Endothelial cell of umbilical vein (primary cell): ENCODE data around the gene LRP10. TPM values are rescaled to one million over a fixed set of nuclear protein-coding genes. Genes with fewer than 3 reads are reported as not detected.

Experiments
- BruUV-seq: library from RNA; stranded (reverse); fragments of 400-500 nt; replicated peaks from 2 replicates; lab custom pipeline; 2021; lab: Mats Ljungman, UMichigan
- CTCF ChIA-PET: fragments of 300-600, 350-600 bp; sonication (Branson Sonifier 250); formaldehyde crosslinking; loops from one replicate; lab custom pipeline; 2021; ENCODE audit warnings: antibody characterized with exemption, inconsistent platforms; lab: Charles Lee
- POLR2A ChIA-PET: fragments of 300-600, 350-600 bp; sonication (Branson Sonifier 250); formaldehyde crosslinking; loops from one replicate; lab custom pipeline; 2021; ENCODE audit warnings: antibody characterized with exemption, inconsistent platforms; lab: Charles Lee
- DNase-seq: peaks from one replicate; pipeline ENCODE4 v3.0.0-alpha.2; 2011; ENCODE audit warnings: low read depth, low spot score
- FAIRE-seq: peaks from 2 replicates; lab custom pipeline; 2011; peaks lifted over from hg19 to GRCh38; lab: Jason Lieb, UNC
- H2AFZ ChIP-seq: 2 replicates; pipeline ENCODE4 v1.6.0; 2012; ENCODE audit warnings: low read depth, low read length, control low read depth, inconsistent platforms
- H3K27ac ChIP-seq: 2 replicates; pipeline ENCODE4 v1.5.1; 2011; ENCODE audit warnings: low read depth, mild to moderate bottlenecking, control low read depth, low read length, moderate library complexity; ENCODE audit not compliant: insufficient read depth
- H3K27me3 ChIP-seq, 2 experiments: 2 replicates each; pipeline versions ENCODE4 v1.6.0 to v1.6.1; 2011; ENCODE audit warnings: low read length in 2 of 2, mixed read lengths in 1 of 2; ENCODE audit not compliant: control insufficient read depth in 2 of 2, insufficient read depth in 2 of 2
- H3K36me3 ChIP-seq, 2 experiments: 2 replicates in 1 of 2; 3 replicates in 1 of 2; pipeline ENCODE4 v1.5.1; 2011; ENCODE audit warnings: low read length in 2 of 2, mild to moderate bottlenecking in 1 of 2, moderate library complexity in 1 of 2; ENCODE audit not compliant: control insufficient read depth in 2 of 2, insufficient read depth in 2 of 2; ENCODE audit errors: extremely low read depth in 1 of 2
- H3K4me1 ChIP-seq: 3 replicates; pipeline ENCODE4 v1.5.1; 2011; ENCODE audit warnings: mild to moderate bottlenecking, low read length; ENCODE audit not compliant: control insufficient read depth, insufficient read depth; ENCODE audit errors: extremely low read depth
- H3K4me2 ChIP-seq: 2 replicates; pipeline ENCODE4 v1.6.1; 2011; ENCODE audit warnings: low read length, control low read depth, mixed read lengths; ENCODE audit not compliant: insufficient read depth
- H3K4me3 ChIP-seq, 3 experiments: fragments of 200-600 bp in 1 of 3; sonication (generic), shearing (Covaris generic) in 1 of 3; replicated peaks in 1 of 3; 2 replicates each; pipeline ENCODE4 v1.5.1; 2011 to 2016; ENCODE audit warnings: control low read depth in 3 of 3, low read length in 3 of 3, mild to moderate bottlenecking in 2 of 3, inconsistent platforms in 1 of 3, low read depth in 1 of 3, moderate library complexity in 1 of 3; ENCODE audit not compliant: insufficient read depth in 1 of 3
- H3K79me2 ChIP-seq: 2 replicates; pipeline ENCODE4 v1.6.0; 2012; ENCODE audit warnings: low read length, inconsistent platforms; ENCODE audit not compliant: control insufficient read depth, insufficient read depth
- H3K9ac ChIP-seq: replicated peaks from 2 replicates; pipeline ENCODE3; 2011; ENCODE audit warnings: low read length, control low read depth; ENCODE audit not compliant: insufficient read depth; ENCODE audit errors: extremely low read depth
- H3K9me1 ChIP-seq: replicated peaks from 3 replicates; pipeline ENCODE4 v1.6.0; 2011; ENCODE audit warnings: mild to moderate bottlenecking, low read length; ENCODE audit not compliant: control insufficient read depth, insufficient read depth; ENCODE audit errors: extremely low read depth
- H3K9me3 ChIP-seq: replicated peaks from 2 replicates; pipeline ENCODE4 v1.5.1; 2012; ENCODE audit warnings: low read length, inconsistent platforms; ENCODE audit not compliant: control insufficient read depth, insufficient read depth
- H4K20me1 ChIP-seq: replicated peaks from 2 replicates; pipeline ENCODE3; 2011; ENCODE audit warnings: mild to moderate bottlenecking, low read length; ENCODE audit not compliant: control insufficient read depth, insufficient read depth; ENCODE audit errors: extremely low read depth
- EZH2 ChIP-seq: IDR thresholded peaks from 2 replicates; pipeline ENCODE4 v1.6.1; 2012; ENCODE audit warnings: borderline replicate concordance, low read depth, mild to moderate bottlenecking, moderate library complexity, low read length, inconsistent platforms; ENCODE audit not compliant: severe bottlenecking
- FOS ChIP-seq: IDR thresholded peaks from 2 replicates; pipeline ENCODE4 v1.6.1; 2011; ENCODE audit warnings: mild to moderate bottlenecking, low read length, moderate library complexity, borderline replicate concordance; ENCODE audit not compliant: insufficient read depth
- GATA2 ChIP-seq: IDR thresholded peaks from 2 replicates; pipeline ENCODE4 v1.7.0; 2011; ENCODE audit warnings: low read depth, mild to moderate bottlenecking, moderate library complexity, mixed read lengths, low read length; ENCODE audit not compliant: insufficient read length, insufficient read depth
- JUN ChIP-seq: IDR thresholded peaks from 2 replicates; pipeline ENCODE4 v1.6.1; 2011; ENCODE audit warnings: borderline replicate concordance, low read depth; ENCODE audit not compliant: insufficient read length, insufficient read depth
- MAX ChIP-seq: IDR thresholded peaks from 2 replicates; pipeline ENCODE4 v1.6.1; 2011; ENCODE audit not compliant: insufficient read depth, insufficient read length
- MYC ChIP-seq: IDR thresholded peaks from one replicate; pipeline ENCODE4 v1.6.1; 2011; ENCODE audit warnings: mild to moderate bottlenecking, low read depth, low read length
- POLR2A ChIP-seq: IDR thresholded peaks from 2 replicates; pipeline ENCODE4 v1.6.1; 2012; ENCODE audit warnings: low read depth, mild to moderate bottlenecking, control low read depth, low read length
- POLR2AphosphoS5 ChIP-seq: IDR thresholded peaks from 2 replicates; pipeline ENCODE4 v1.6.1; 2012; ENCODE audit warnings: low read depth, mild to moderate bottlenecking, control low read depth, low read length, moderate library complexity; ENCODE audit not compliant: insufficient read depth
- dilution Hi-C: fragments of 300-500 bp; cut with MboI; formaldehyde crosslinking; loops from one replicate; pipeline ENCODE4 v1.15.0; 2019; ENCODE audit warnings: low sequenced_read_pairs; ENCODE audit not compliant: extremely low pct_ligation_motif_present
- intact Hi-C: fragments of 100-400 bp; cut with micrococcal nuclease; formaldehyde crosslinking; loops from one replicate; pipeline ENCODE4 v1.10.0; 2022
- polyA plus RNA-seq, 4 experiments: library from polyadenylated mRNA; depleted of rRNA in 3 of 4; stranded (reverse) in 3 of 4; unstranded in 1 of 4; fragments of >200 nt; gene quantifications; 2 replicates each; pipeline versions ENCODE4 v1.2.1 to v1.2.3, GENCODE V29; 2011 to 2012; ENCODE audit warnings: missing spikeins in 1 of 4
- total RNA-seq: library from RNA; stranded (reverse); gene quantifications from 2 replicates; pipeline ENCODE4 v1.2.3, GENCODE V29; 2021
- TF ChIP-seq, protein P1 (sequence below), 2 donors: IDR thresholded peaks; 1 replicate in 1 of 2; 2 replicates in 1 of 2; pipeline ENCODE4 v1.5.1; 2011; ENCODE audit warnings: low read length in 2 of 2, mild to moderate bottlenecking in 2 of 2, moderate library complexity in 2 of 2, control low read depth in 1 of 2, inconsistent platforms in 1 of 2, low read depth in 1 of 2; ENCODE audit not compliant: insufficient read depth in 1 of 2; ENCODE audit errors: extremely low read depth in 1 of 2

Gene LRP10
- total and polyA plus RNA-seq, 2 donors (not counting 3 experiments of a cell fraction or from before 2014, with no cell fraction given): 123 to 157 TPM

GRCh38 chr14:22887260-22887989, 15.9 kb downstream of the LRP10 start:
- Histone ChIP-seq H3K9me3 (no peaks in the 10 kb centered on the region), H3K36me3 (no peaks in the 10 kb centered on the region), H3K27ac (no peak overlapping the region), H3K79me2 (no peaks in the 10 kb centered on the region), H3K4me2 (peak overlapping the region; percentile 33), H3K9me1 (no peaks in the 10 kb centered on the region), H4K20me1 (no peaks in the 10 kb centered on the region), H3K9ac (no peak overlapping the region), H3K4me3 (peak overlapping the region in 2 of 3 experiments; percentile 26 to 32), H3K27me3 (no peaks in the 10 kb centered on the region), H3K4me1 (no peaks in the 10 kb centered on the region), H2AFZ (peak overlapping the region; percentile 91)
- DNase-seq: no peak
- TF ChIP-seq POLR2A: no peak
- no peak for TF ChIP-seq GATA2
- TF ChIP-seq FOS: no peak
- TF ChIP-seq MYC: no peak
- TF ChIP-seq, protein P1, sequence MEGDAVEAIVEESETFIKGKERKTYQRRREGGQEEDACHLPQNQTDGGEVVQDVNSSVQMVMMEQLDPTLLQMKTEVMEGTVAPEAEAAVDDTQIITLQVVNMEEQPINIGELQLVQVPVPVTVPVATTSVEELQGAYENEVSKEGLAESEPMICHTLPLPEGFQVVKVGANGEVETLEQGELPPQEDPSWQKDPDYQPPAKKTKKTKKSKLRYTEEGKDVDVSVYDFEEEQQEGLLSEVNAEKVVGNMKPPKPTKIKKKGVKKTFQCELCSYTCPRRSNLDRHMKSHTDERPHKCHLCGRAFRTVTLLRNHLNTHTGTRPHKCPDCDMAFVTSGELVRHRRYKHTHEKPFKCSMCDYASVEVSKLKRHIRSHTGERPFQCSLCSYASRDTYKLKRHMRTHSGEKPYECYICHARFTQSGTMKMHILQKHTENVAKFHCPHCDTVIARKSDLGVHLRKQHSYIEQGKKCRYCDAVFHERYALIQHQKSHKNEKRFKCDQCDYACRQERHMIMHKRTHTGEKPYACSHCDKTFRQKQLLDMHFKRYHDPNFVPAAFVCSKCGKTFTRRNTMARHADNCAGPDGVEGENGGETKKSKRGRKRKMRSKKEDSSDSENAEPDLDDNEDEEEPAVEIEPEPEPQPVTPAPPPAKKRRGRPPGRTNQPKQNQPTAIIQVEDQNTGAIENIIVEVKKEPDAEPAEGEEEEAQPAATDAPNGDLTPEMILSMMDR (IDR thresholded peaks at IDR 0.05; ENCODE audit: extremely low read depth in 1 of 2, insufficient read depth in 1 of 2, low read depth in 1 of 2, low read length in 2 of 2): no peak
- TF ChIP-seq MAX: no peak
- no peak for TF ChIP-seq POLR2AphosphoS5
- TF ChIP-seq JUN: no peak
- TF ChIP-seq EZH2: no peak
- POLR2A ChIA-PET: no interaction called here
- no TSS peak for BruUV-seq
- FAIRE-seq: no peak
- dilution Hi-C loops: no loop called here
- intact Hi-C loops: no loop called here
- CTCF ChIA-PET: interaction anchor here (1.9 to 11.4 kb wide), 2 partner anchors 14 to 317 kb away, joined by 5 to 80 read pairs; no protein-coding TSS in a partner anchor
